ENCODE results near the gene FN1. TPM values are rescaled to one million over a fixed set of nuclear protein-coding genes. Genes with fewer than 3 reads are reported as not detected.
"Not testable (repeated sequence)": the region's sequence is repeated elsewhere in the genome, so short reads cannot be mapped to it uniquely, and the experiment has no call there.

The FN1 gene
- total RNA-seq, 3 donors from 2014 or later = 74.9 to 295 (median 102) TPM

DNA sequence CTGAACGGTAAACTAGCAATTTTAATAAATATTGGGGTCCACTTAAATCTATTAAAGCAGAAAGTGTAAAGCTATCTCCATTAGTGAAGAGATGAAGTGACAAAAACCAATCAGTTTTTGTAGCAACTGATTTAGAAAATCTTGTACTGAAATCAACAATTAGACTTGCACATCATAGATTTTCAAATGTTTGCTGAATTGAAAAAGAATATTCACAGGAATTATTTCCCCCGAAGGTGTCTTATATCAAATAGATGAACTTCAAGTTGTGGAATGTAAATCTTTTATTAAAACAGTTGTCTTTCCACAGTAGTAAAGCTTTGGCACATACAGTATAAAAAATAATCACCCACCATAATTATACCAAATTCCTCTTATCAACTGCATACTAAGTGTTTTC is 75.3 kb downstream of the FN1 start:
- Histone ChIP-seq H3K36me3 (no peaks in the 10 kb centered on the region), H3K9me3 (no peaks in the 10 kb centered on the region), H3K4me1 (no peaks in the 10 kb centered on the region), H3K27ac (no peak overlapping the region), H3K27me3 (no peaks in the 10 kb centered on the region), H3K4me3 (no peak overlapping the region)
- intact Hi-C loops (cut with DNase I; ENCODE audit: low total_unique reads) = no loop called here
- DNase-seq (ENCODE audit: low spot score in 2 of 2) = no peak
- TF ChIP-seq POLR2AphosphoS5 (IDR thresholded peaks at IDR 0.05) (no peak), POLR2A (IDR thresholded peaks at IDR 0.05) (no peak)
- TF ChIP-seq, protein P1, sequence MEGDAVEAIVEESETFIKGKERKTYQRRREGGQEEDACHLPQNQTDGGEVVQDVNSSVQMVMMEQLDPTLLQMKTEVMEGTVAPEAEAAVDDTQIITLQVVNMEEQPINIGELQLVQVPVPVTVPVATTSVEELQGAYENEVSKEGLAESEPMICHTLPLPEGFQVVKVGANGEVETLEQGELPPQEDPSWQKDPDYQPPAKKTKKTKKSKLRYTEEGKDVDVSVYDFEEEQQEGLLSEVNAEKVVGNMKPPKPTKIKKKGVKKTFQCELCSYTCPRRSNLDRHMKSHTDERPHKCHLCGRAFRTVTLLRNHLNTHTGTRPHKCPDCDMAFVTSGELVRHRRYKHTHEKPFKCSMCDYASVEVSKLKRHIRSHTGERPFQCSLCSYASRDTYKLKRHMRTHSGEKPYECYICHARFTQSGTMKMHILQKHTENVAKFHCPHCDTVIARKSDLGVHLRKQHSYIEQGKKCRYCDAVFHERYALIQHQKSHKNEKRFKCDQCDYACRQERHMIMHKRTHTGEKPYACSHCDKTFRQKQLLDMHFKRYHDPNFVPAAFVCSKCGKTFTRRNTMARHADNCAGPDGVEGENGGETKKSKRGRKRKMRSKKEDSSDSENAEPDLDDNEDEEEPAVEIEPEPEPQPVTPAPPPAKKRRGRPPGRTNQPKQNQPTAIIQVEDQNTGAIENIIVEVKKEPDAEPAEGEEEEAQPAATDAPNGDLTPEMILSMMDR (IDR thresholded peaks at IDR 0.05) = no peak

DNA sequence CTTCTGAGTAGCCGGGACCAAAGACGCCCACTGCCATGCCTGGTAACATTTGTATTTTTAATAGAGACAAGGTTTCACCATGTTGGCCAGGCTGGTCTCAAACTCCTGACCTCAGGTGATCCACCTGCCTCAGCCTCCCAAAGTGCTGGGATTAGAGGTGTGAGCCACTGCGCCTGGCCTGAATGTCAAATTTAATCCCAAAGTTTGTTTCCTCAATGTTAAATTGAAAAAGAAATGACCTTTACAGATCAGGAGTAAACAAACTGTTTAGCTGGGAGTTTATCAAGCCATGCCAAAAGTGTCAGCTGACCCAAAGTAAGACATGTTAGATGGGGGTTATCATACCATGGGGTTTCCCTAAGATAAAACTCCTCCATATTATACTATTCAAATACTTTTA is 75.8 kb downstream of the FN1 start:
- H3K9me3 ChIP-seq; H3K4me3 ChIP-seq; H3K36me3 ChIP-seq; DNase-seq (ENCODE audit: low spot score in 2 of 2); H3K4me1 ChIP-seq; H3K27me3 ChIP-seq; H3K27ac ChIP-seq; intact Hi-C loops (cut with DNase I; ENCODE audit: low total_unique reads): not testable (repeated sequence)

DNA sequence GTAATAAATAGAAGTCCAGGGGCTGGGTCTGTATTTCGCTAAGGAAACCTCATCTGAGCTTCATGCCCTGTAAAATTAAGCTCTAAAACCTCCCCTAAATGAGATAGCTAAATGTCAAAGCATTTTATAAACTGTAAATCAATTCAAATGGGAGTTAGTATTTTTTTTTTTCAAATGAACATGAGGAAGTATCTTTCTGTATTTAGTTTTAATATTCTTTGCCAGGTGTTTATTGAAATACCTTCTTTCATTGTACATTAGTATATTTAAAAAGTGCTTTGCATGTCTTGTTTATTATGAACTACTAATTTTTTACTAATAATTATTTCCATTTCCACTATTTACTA is 76.3 kb downstream of the FN1 start:
- no peaks in the 10 kb centered on the region for H3K27me3 ChIP-seq
- H3K9me3 ChIP-seq = no peaks in the 10 kb centered on the region
- intact Hi-C loops (cut with DNase I; ENCODE audit: low total_unique reads) = no loop called here
- H3K4me3 ChIP-seq = no peak overlapping the region
- H3K4me1 ChIP-seq = no peaks in the 10 kb centered on the region
- no peak overlapping the region for H3K27ac ChIP-seq
- H3K36me3 ChIP-seq = no peaks in the 10 kb centered on the region
- TF ChIP-seq POLR2A (IDR thresholded peaks at IDR 0.05) = no peak
- TF ChIP-seq, protein P1 (IDR thresholded peaks at IDR 0.05) = no peak
- no peak for TF ChIP-seq POLR2AphosphoS5 (IDR thresholded peaks at IDR 0.05)
- DNase-seq (ENCODE audit: low spot score in 2 of 2) = no peak

- Histone ChIP-seq H3K27me3 (no peaks in the 10 kb centered on the region), H3K4me3 (no peak overlapping the region), H3K27ac (no peak overlapping the region), H3K36me3 (no peaks in the 10 kb centered on the region), H3K9me3 (no peaks in the 10 kb centered on the region), H3K4me1 (no peaks in the 10 kb centered on the region)
- intact Hi-C loops (cut with DNase I; ENCODE audit: low total_unique reads) = no loop called here
- no peak for TF ChIP-seq POLR2A (IDR thresholded peaks at IDR 0.05)
- no peak for TF ChIP-seq POLR2AphosphoS5 (IDR thresholded peaks at IDR 0.05)
- TF ChIP-seq, protein P1 (IDR thresholded peaks at IDR 0.05) = no peak
- no peak for DNase-seq (ENCODE audit: low spot score in 2 of 2)
Measured at GRCh38 chr2:215358891-215359575, 76.8 kb downstream of the FN1 start.

DNA sequence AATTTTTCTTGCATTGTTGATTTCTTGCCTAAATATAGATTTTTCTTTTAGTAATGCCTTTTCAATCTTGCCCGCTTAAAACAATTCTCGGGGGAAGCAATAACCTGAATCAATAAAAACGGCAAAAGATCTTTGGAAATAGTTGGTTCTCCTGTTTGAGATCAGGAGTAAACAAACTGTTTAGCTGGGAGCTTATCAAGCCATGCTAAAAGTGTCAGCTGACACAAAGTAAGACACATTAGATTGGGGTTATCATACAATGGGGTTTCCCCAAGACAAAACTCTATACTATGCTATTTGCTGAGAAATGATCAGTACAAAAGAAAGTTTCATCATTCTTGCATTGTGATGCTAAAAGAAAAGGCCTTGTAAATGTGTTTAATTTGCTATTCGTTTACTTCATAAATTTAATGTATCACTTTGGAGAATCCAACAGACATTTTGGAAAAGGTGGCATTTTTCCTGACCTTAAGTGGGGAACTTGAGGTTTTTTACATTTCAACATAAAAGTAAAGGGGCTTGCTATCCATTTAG is 77.5 kb downstream of the FN1 start:
- H3K36me3 ChIP-seq = no peaks in the 10 kb centered on the region
- no peaks in the 10 kb centered on the region for H3K4me1 ChIP-seq
- no peak for TF ChIP-seq POLR2AphosphoS5 (IDR thresholded peaks at IDR 0.05)
- TF ChIP-seq POLR2A (IDR thresholded peaks at IDR 0.05) = no peak
- TF ChIP-seq, protein P1 (IDR thresholded peaks at IDR 0.05) = no peak
- no peak for DNase-seq (ENCODE audit: low spot score in 2 of 2)
- H3K4me3 ChIP-seq = no peak overlapping the region
- H3K27me3 ChIP-seq = no peaks in the 10 kb centered on the region
- intact Hi-C loops (cut with DNase I; ENCODE audit: low total_unique reads) = no loop called here
- H3K9me3 ChIP-seq = no peaks in the 10 kb centered on the region
- H3K27ac ChIP-seq = no peak overlapping the region

Data from breast epithelium (tissue), 4 donors.